Myocyte (in vitro differentiated cells): ENCODE data around the gene SEPTIN1. TPM values are rescaled to one million over a fixed set of nuclear protein-coding genes. Genes with fewer than 3 reads are reported as not detected.

Source experiments
- DNase-seq: peaks from one replicate; pipeline ENCODE4 v3.0.0-alpha.2; 2012; ENCODE audit warnings: low read depth
- total RNA-seq: library from RNA; depleted of rRNA; stranded (reverse); fragments of >200 nt; gene quantifications from 2 replicates; pipeline ENCODE4 v1.2.3, GENCODE V29; 2014

The SEPTIN1 gene
- total RNA-seq, 1 donor from 2014 or later = 0.13 TPM

- DNase-seq = no peak
Observed at GRCh38 chr16:30377050-30377811, 5.1 kb downstream of the SEPTIN1 start.

DNA sequence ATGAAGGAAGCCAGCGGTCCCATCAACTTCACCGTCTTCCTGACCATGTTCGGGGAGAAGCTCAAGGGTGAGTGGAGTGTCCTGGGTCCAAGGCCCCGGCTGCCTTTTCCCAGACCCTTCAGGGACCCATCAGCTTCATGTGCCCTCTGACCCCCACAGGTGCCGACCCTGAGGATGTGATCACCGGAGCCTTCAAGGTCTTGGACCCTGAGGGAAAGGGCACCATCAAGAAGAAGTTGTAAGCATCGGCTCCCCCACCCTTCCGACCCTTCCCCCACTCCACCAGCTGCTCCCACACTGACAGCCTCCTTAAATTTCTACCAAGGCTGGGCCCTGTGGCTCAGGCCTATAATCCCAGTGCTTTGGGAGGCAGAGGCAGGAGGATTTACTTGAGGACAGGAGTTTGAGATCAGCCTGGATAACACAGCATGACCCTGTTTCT, 5.9 kb downstream of the SEPTIN1 start:
- DNase-seq = peak; percentile 55

- DNase-seq = peak; percentile 75
Observed at GRCh38 chr16:30375864-30376263, 6.5 kb downstream of the SEPTIN1 start.

GRCh38 chr16:30374538-30374937, 7.8 kb downstream of the SEPTIN1 start, which contains the start of gene MYL11:
Gene MYL11, plus strand, starts transcription at chr16:30374802. Its CDS starts 56 bp downstream, at chr16:30374858.
- DNase-seq = peak; percentile 97

DNA sequence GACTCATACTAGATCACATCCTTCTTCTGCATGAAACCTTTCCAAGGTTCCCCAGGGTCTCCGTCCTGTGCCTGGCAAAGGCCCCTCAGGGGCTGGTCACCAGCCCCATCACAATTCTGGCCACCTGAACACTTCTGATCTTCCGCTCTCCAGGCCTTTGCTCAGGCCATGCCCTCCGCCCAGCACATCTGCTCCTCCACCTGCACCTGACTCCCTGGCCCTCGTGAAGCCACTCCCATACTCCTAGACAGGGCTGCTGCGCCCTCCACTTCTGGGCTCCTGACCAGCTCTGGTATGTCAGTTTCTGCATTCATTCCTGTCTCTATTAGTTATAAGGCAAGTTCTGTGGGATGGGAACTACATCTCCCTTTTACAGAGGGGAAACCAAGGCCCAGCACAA, 9.6 kb downstream of the SEPTIN1 start:
- peak; percentile 61 for DNase-seq

DNA sequence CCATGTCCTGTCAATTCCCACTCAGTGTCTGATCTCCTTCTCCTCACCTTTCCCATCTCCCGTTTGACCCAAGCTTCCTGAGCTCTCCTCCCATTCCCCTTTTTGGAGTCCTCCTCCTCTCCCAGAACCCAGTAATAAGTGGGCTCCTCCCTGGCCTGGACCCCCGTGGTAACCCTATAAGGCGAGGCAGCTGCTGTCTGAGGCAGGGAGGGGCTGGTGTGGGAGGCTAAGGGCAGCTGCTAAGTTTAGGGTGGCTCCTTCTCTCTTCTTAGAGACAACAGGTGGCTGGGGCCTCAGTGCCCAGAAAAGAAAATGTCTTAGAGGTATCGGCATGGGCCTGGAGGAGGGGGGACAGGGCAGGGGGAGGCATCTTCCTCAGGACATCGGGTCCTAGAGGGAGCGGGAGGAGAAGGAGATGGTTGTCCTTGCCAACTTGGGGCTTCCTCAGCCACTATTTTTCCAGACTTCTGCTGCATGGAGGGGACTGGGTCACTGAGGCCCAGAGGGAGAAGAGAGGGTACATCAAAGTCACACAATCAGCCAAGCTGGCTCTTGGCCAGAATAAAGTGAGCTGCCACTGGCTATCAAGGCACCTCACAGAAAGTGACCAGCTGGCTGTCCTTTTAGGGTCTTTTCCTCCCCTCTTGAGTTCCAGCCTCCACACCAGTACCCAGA, 10.2 kb downstream of the SEPTIN1 start:
- peak; percentile 98 for DNase-seq

DNA sequence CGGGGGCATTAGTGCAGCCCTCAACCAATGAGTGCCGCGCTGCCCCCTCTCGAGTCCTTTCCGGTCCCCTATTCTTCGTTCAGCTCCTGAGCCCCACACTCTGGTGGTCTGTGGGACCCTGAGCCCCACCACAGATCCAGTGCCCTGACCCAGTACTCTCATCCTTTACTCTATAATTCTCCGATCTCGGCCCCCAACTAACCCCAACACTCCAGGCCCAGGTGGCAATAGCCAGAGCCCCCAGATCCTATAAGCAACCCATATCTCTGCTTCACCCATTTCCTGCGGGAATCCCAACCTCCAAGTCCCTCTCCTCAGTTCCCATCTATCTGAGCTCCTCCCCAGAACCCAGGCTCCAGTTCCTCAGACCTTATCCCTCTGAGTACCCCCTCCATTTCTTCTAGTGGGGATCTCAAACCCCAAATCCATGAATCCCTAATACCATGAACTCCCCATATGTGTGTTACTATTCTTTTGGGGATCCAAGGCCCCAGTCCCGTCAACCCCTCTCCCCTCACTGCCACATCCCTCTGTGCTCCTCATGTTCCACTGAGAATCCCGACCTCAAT, 11.0 kb downstream of the SEPTIN1 start:
- DNase-seq = no peak

- DNase-seq = peak; percentile 100
Observed at GRCh38 chr16:30370456-30371247, 11.7 kb downstream of the SEPTIN1 start, which contains the start of gene TBC1D10B. Gene TBC1D10B, minus strand, starts transcription at chr16:30370494. Its CDS starts 311 bp downstream, at chr16:30370183.

- no peak for DNase-seq
Observed at GRCh38 chr16:30369938-30370455, 12.4 kb downstream of the SEPTIN1 start.

GRCh38 chr16:30369091-30369937, 13.0 kb downstream of the SEPTIN1 start:
- peak; percentile 20 for DNase-seq

GRCh38 chr16:30368792-30369090, 13.6 kb downstream of the SEPTIN1 start:
- DNase-seq = no peak

DNA sequence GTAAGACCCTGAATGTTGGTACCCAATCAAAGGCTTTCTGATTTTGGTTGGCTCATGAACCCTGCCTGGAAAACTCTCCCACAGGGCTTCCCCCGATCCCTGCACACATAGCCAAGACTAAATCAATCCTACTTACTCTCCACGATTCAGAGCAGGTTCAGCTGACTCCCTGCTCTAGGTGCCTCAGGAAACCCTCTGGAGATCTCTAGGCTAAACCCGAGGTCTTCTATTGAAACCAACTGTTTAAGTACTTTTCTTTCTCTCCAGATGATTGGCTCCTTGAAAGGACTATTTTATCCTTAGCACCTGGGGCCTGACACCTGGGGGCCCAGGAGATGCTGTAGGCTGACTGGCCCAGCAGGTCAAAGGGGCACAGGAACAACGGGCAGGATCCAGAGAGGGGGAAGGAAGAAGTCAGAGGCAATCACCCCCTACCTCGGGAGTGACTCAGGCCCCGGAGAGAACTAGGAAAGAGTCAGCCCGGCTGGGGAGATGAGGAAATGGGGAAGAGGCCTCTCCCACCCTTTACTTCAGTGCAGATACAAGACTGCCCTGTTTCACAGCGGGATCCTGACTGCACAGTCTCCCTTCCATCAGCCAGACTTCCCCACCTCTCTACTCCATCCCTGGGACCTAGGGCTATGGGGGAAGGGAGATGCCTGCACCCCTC, 14.1 kb downstream of the SEPTIN1 start:
- peak; percentile 11 for DNase-seq

DNA sequence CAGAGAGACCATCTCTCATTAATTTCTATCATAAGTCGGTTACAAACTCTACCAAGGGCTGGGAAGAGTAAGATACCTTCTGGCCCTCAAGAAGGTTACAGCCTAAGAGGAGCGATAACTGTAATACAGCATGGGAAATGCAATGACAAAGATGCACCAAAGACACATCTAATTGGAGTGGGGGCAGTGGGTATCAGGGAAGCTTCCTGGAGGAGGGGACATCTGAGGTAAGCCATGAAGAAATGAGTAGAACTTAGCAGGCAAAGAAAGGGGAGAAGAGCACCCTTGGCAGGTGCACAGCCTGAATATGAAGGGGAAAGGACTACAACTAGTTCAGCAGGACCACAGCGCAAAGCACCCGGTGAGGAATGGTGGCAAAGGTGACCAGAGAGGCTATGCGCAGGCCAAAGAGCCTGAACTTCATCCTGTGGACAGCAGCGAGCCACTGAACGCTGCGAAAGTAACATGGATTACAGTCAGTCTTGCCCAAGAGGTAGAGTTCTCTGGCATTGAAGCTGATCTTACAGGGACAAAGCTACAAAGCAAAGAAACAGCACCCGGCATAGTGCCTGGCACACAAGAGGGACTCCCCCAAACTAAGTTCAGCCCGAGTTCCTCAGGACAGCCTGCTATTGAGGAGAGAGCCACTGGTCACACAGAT, 14.9 kb downstream of the SEPTIN1 start:
- DNase-seq = no peak

DNA sequence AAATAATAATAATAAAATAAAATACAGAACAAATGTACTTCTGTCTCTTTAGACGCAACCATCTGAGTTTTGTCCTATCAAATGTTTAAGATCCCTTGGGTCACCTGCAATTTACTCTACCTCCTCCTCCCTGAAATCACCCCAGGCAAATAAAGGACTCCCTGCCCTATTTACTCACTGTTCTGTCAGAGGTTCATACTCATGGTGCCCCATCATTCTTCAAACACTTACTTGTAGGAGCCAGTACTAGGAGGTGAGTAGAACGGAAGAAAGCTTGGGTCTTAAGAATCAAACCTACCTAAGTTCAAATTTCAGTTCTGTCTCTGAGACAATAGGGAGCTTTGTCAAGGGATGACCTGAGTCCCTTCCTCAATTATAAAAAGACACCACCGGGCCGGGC, 15.8 kb downstream of the SEPTIN1 start:
- DNase-seq = no peak

GRCh38 chr16:30365200-30365599, 17.2 kb downstream of the SEPTIN1 start:
- DNase-seq = no peak

DNA sequence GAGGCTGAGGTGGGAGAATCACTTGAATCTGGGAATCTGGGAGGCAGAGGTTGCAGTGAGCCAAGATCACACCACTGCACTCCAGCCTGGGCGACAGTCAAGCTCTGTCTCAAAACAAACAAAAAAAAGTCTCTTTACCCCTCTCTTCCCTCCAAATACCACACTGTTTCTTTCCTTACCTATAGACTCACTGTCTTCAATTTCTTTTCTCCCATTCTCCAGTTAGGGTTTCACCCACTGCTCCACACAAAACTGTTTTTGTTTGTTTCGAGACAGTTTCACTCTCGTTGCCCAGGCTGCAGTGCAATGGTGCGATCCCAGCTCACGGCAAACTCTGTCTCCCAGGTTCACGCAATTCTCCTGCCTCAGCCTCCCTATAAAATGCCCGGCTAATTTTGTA, 21.2 kb downstream of the SEPTIN1 start:
- no peak for DNase-seq

DNA sequence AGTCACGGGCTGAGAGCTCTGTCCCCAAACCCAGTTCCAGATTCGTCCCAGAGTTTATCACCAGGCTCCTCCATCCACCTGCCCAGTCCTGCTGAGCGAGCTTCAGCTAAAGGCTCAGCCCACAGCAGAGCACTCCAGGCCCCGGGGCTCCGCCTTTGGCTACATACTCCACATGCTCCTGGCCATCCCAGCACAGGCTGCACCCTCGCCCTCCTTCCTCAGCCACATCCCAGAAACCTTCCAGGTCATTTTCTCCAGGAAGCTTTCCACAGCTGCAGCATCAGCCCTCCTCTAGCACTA, 22.5 kb downstream of the SEPTIN1 start:
- no peak for DNase-seq

- no peak for DNase-seq
Observed at GRCh38 chr16:30358990-30359870, 23.1 kb downstream of the SEPTIN1 start.

- no peak for DNase-seq
Observed at GRCh38 chr16:30358577-30358936, 23.8 kb downstream of the SEPTIN1 start.
